ENCODE data around the gene CAPN13.

CAPN13 gene

GRCh38 chr2:30786923-30787685 lies 20.1 kb downstream of the CAPN13 start:
- DNase-seq, result no peak

DNA sequence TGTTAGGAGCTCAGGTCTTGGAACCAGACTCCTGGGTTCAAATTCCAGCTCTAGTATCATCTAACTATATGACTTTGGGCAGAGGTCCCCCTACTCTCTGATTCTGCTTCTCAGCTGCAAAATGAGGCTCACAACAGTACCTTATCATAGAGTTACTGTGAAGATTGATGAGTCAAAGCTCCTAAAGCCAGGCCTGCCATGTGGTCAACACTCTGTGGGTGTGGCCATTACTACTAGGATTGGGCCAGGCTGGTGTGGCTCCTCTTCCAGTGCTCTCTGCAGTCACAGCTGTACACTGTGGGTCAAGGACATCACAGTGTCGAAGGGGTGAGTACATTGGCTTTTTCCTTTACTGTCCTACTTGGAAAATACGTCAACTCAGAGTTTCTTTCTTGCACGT lies 22.6 kb downstream of the CAPN13 start:
- no peak for DNase-seq

- no peak for DNase-seq
Measured at GRCh38 chr2:30781961-30782533, 25.2 kb downstream of the CAPN13 start.

DNA sequence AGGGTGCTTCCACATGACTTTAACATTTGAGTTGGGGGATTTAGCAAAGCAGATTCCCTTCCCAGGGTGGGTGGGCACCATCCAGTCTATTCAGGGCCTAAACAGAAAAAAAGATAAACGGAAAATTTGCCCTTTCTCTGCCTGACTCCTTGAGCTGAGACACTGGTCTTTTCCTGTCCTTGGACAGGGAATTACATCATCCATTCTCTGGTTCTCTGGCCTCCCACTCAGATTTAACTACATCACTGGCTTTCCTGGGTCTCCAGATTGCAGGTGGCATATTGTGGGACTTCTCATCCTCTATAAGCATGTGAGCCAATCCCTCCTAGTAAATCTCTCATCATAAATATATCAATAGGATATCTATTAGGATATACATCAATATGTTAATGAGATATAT lies 25.8 kb downstream of the CAPN13 start:
- DNase-seq, result no peak

- DNase-seq, result no peak
Measured at GRCh38 chr2:30780776-30781330, 26.4 kb downstream of the CAPN13 start.

GRCh38 chr2:30778611-30779010 lies 28.6 kb downstream of the CAPN13 start:
- no peak for DNase-seq

DNA sequence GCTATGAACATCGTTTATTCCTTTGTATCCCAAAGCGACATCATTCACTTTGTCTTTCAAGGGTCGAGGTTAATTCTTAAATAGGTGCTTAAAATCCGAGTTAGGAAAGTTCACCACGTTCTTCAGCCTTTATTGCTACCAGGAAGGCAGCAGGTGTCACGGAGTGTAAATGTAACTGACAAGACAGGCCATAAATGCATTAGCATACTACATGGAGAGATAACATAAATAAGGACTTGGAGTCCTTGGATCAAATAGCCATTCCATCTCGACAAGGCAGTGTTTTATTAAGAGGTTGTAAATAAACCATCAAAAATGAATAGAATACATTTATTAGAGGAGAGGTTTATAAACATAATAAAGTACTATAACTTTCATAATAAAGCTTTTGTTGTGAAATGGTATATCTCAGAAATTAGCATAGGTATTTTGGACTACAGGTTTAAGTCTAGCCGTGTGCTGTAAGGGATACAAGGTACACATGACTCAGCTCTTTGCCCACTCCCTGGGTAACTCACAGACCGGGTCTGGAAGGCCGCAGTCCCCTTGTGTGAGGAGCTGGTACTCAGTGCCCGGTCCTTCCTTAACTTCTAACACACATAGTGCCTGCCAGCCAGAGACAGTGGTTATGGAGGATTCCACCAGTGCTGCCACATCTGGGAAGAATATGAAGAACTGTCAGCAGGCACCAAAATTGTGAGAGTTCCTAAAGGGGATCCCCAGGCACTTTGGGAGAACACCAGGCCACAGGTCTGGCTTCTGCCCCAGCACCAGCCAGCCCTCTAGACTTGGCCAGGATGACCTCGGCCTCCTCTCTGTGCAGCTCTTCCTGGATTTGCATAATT lies 29.4 kb downstream of the CAPN13 start:
- DNase-seq, result no peak

- no peak for DNase-seq
Measured at GRCh38 chr2:30776831-30777635, 30.2 kb downstream of the CAPN13 start.

DNA sequence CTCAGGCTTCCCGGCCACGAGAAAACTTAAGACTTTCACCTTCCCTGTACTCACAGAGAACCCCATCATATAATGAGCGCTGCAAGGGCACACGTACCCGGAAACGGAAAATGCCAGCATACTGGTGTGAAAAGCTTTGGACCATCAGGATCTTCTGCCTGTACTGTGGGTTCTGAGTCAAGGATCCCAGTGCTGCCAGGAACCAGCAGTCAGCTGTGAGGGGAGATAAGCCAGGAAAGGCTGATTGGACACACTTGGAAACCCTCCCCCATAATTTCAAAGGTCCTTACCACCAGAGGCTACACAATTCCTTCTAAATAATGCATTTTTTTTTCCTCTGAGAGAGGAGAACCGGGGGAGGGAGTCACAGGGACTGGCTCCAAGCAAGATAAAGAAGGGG lies 31.4 kb downstream of the CAPN13 start:
- no peak for DNase-seq

DNA sequence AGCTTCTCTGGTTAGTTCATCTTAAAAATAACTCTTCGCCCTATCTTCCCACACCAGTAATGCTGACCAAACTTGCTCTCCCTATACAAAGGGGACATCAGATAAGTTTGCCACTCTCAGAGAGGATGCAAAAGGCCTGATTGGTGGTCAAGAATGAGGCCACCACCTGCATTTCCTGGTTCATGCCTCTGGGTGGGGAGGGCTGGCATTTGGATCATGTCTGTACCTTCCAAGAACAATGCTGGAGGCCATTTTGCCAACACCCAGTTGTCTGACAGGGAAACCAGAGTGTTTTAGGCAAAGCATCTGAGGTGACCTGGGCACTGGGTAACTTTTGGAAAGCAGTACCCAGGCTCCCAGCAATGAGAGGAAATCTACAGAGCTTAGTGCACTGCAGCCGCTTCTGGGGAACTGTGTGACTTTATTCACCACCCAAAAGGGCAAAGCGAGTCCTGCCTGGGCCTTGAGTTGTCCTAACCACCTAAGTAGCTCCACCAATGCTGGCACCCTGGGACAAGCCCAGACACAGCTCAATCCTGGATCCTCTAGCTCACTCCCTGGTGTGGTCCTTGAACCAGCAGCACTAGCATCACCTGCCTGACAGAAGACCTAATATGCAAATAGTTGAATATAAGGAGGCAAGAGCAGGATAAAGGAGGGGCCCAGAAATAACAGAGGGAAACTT lies 35.1 kb downstream of the CAPN13 start:
- no peak for DNase-seq

GRCh38 chr2:30770816-30771576 lies 36.2 kb downstream of the CAPN13 start:
- no peak for DNase-seq

DNA sequence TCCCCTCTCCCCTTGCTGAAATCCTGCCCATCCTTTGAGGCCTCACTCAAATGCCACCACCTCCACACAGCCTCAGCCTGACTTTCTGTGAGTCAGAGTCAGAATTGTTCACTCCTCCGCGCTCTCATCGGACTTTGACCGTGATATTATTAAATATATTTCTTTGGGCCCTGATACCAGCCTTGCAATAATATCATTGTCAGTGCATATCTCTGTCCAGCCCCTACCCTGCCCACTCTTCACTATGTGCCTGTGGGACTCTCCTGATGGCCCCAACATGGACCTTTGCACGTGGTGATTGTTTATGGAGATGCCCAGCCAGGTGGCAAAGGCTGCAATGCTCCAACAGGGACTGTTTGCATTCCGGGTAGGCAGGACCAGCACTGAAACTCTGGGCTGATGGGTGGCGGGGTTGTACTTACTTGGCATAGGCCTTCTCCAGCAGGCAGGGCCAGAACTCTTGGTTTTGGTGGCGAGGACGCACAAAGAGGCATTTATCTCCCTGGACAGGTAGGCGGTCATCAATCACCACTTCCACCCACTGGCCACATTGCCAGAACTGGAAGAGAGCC lies 37.3 kb downstream of the CAPN13 start:
- DNase-seq, result no peak

DNA sequence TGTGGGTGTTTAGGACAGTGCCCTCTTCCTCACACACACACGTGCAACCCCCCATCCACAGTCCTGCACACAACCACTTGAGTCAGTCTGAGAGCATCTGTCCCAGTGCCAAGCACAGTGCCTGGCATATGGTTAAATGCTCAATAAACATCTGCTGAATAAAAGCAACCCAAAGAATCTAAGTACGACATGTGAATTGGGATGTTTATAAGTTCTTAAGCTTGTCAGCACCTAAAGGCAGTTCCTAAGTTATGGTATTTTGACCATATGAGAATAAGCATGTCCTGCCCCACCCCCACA lies 37.8 kb downstream of the CAPN13 start:
- DNase-seq, result no peak

DNA sequence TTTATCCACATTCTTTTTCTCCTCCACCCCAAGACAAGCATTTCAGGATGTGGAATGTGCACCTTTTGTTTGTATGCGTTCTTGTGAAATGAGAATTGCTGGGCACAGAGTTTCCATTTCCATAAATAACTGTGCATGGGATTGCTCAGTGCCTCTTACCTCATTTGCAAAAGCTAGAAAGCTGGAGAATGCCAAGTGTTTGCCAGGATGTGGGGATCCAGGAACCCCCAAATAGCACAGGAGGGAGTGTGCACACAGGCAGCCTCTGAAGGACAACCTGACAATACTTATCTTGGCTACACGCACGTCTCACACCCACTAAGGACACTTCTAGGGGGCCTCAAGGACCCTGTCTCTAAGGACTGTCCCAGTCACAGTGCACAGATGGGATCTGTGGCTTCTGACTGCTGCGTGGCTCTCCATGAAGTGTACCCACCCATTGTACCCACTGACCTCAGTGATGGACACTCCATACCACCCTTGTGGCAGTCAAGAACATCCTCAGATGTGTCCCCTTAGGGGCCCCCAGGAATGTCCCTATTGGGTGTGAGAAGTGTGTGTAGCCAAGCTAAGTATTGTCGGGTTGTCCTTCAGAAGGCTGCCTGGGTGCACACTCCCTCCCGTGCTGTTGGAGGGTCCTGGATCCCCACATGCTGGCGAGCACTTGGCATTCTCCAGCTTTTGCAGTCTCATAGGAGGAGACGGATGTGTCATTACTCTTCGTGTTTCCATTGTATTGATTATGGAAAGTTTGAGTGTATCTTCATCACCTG lies 38.4 kb downstream of the CAPN13 start:
- DNase-seq, result no peak

DNA sequence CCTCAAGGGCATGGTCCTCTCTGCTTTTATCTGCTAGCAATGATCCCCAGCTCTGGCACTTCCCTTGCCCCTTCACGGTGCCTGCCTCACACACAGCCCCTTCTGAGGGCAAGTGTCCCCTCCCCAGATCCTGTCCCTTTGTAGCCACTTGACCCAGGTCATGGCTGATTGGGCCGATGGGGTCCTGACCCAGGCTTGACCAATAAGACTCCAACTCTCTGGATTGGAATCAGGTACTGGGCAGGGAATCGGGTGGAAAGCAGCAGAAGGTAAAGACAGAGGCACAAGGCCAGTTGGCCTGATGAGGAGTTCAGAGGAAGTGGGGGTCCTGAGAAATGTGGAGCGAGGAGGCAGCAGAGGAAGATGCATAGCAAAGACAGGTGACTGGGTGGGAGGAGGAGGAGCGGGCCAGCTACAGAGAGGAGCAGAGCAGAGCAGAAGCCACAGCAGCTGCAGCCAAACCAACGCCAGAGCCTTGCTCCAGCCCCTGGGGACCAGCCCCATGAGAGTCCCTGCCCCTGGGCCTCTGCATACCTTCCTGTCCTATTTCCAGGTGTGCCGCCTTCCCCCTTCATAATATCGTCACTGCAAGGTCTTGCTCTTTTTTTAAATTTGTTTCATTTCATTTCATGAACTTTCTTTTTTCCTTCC lies 39.1 kb downstream of the CAPN13 start:
- no peak for DNase-seq

DNA sequence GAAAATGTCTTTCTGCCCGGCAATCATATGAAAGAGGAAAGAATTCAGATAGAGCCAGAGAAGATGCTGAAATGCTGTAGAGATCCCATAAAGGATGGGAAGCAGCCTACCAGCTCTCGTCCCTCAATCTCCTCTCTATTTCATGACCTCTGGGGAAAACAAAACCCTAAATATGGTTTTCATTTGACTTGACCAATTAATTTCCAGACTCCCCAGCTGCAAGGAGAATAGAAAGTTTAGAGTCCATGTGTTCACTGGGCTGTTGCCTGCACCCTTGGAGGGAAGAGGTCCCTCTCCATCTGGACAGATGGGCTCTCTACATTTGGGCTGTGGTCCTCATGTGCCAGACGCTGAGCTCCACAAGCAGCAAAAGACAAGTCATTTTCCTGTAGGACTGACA lies 40.6 kb downstream of the CAPN13 start:
- DNase-seq, result no peak

DNA sequence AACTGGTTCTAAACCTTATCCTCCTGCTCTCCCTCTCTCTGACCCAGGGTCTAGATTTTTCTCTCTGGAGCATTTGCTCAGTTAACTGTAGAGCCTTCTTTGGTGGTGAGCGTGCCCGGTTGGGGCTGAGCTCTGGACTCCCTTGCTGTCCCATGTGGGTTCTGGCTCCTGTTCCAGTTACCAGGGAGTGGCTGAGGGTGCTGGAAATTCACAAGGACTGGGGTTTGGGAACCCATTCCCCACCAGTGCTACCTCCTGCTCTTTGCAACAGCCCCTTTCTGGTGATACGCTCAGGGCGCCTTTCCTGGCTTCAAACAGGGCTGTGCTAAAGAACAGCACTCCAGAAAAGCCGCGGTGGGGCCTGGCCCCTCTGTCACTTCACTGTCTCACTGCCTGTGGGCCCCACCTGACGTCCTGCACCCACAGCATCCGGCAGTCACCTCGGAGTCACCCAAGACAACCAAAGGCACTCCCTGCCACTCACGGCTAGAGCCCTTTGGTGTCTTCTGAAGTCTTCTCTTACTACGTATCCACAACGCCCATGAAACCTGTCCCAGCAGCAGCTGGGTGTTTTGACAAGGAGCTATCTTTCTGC lies 41.3 kb downstream of the CAPN13 start:
- no peak for DNase-seq

GRCh38 chr2:30765191-30765590 lies 42.1 kb downstream of the CAPN13 start:
- DNase-seq, result no peak

DNA sequence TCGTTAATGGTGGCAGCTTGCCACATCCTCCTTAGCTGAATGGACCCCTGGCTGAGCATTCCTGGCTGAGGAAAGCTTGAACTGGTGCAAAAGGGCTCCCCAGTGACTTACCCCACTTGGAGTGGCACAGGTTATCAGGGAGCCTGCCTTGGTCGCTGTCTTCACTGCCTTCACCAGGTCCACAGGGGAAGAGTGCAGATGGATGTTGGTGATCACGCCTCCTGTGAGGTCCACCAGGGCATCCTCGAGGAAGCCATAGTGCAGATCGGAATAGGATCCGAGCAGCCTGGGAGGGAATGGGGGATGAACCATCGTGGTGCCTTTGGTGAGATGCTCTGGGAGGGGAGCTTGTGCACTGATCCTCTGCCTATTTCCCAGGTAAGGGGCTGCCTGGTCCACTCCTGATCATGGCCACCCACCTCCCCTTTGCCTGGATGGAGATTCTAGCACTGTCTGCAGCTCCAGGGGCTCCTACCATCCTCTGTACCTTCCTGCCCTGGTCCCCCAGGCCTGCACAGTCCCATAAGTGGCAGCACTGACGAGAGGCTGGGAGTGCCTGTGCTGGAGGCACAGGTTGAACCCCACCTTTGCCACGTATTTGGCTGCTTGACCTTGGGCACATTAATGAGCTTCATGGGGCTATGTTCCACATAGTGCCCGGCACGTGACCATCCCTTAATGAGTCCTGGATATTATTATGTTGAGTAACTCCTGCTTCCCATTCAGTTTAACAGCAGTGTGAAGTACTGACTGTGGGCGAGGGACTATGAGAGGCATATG lies 43.0 kb downstream of the CAPN13 start:
- no peak for DNase-seq

Measured in CD4-positive, alpha-beta T cell treated with Interleukin-6 for 4 hours (primary cell).